ENCODE data around the gene LOXL4. TPM values are rescaled to one million over a fixed set of nuclear protein-coding genes. Genes with fewer than 3 reads are reported as not detected.
"Not testable (repeated sequence)": the region's sequence is repeated elsewhere in the genome, so short reads cannot be mapped to it uniquely, and the experiment has no call there.

Gene LOXL4
- total RNA-seq, 1 donor from 2014 or later: 0.26 TPM

DNA sequence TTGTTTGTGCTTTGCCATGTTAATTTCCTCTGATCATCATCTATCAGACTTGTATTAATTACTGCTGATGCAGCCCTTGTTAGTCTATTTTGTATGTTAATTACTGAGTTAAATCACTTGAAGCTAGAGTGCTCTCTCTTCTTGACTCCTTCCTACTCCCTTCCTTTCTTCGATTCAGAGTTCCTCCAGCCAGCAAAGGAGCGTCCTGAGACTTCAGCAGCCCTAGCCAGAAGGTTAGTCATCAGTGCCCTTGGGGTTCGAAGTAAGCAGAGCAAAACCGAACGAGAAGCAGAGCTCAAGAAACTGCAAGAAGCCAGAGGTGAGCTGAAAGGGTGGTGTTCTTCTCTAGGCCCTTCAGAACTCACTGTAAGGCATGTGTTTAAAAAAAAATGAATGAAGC, 32.1 kb downstream of the LOXL4 start:
- TF ChIP-seq CTCF (IDR thresholded peaks at IDR 0.05; ENCODE audit: insufficient read depth, low read length, severe bottlenecking): no peak
- Histone ChIP-seq H3K36me3 (ENCODE audit: control insufficient read depth, insufficient read depth, low read length) (peaks cover 1% of the 10 kb centered on the region), H3K27me3 (ENCODE audit: control insufficient read depth, insufficient read depth, low read length) (no peaks in the 10 kb centered on the region), H3K4me3 (ENCODE audit: low read depth, low read length) (no peak overlapping the region)
- FAIRE-seq: no peak
- no peak for DNase-seq (ENCODE audit: low read depth)

DNA sequence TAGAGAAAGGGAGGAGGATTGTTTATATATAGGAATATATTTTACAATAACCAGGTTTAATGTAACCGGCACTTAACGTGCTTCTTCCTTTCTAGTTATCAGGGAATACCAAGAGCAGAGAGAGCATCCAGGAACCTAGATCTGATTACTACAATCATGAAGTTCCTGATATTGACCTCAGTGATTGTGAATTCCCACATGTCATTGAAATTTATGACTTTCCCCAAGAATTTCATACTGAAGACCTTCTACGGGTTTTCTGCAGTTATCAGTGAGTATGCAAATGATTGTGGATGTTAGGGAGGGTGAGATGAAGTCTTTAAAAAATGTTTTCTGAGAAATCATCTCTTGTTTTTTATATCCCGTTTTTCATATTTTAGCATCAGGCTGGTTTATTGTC, 36.6 kb downstream of the LOXL4 start:
- no peak for FAIRE-seq
- Histone ChIP-seq H3K27me3 (ENCODE audit: control insufficient read depth, insufficient read depth, low read length) (no peaks in the 10 kb centered on the region), H3K36me3 (ENCODE audit: control insufficient read depth, insufficient read depth, low read length) (peaks cover 1% of the 10 kb centered on the region), H3K4me3 (ENCODE audit: low read depth, low read length) (no peak overlapping the region)
- no peak for DNase-seq (ENCODE audit: low read depth)
- no peak for TF ChIP-seq CTCF (IDR thresholded peaks at IDR 0.05; ENCODE audit: insufficient read depth, low read length, severe bottlenecking)

DNA sequence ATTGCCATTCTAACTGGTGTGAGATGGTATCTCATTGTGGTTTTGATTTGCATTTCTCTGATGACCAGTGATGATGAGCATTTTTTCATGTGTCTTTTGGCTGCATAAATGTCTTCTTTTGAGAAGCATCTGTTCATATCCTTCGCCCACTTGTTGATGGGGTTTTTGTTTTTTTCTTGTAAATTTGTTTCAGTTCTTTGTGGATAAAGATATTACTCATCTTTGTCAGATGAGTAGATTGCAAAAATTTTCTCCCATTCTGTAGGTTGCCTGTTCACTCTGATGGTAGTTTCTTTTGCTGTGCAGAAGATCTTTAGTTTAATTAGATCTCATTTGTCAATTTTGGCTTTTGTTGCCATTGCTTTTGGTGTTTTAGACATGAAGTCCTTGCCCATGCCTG, 39.7 kb downstream of the LOXL4 start:
- H3K36me3 ChIP-seq (ENCODE audit: control insufficient read depth, insufficient read depth, low read length); H3K4me3 ChIP-seq (ENCODE audit: low read depth, low read length); DNase-seq (ENCODE audit: low read depth); H3K27me3 ChIP-seq (ENCODE audit: control insufficient read depth, insufficient read depth, low read length); FAIRE-seq: not testable (repeated sequence)

- not testable (repeated sequence) for FAIRE-seq; H3K36me3 ChIP-seq (ENCODE audit: control insufficient read depth, insufficient read depth, low read length); H3K27me3 ChIP-seq (ENCODE audit: control insufficient read depth, insufficient read depth, low read length); H3K4me3 ChIP-seq (ENCODE audit: low read depth, low read length); DNase-seq (ENCODE audit: low read depth)
Observed at GRCh38 chr10:98227713-98228112, 40.3 kb downstream of the LOXL4 start.

- FAIRE-seq: no peak
- DNase-seq (ENCODE audit: low read depth): no peak
- no peak for TF ChIP-seq CTCF (IDR thresholded peaks at IDR 0.05; ENCODE audit: insufficient read depth, low read length, severe bottlenecking)
Observed at GRCh38 chr10:98226508-98227144, 41.4 kb downstream of the LOXL4 start.

DNA sequence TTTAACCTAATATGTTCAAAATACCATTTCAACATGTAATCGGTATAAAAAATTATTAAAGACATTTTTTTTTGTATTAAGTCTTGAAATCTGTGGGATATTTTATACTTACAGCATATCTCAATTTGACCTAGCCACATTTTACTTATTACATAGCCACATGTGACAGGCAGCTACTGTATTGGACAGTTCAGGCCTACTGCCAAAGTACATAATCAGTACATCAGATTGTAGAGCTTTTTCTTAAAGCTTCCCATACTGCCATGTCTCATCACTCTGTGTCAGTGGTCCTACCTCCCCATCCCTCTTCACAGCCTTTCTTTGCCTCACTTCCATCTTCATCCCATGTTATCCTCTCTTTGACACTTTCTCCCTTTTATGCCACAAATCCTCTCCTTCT, 43.0 kb downstream of the LOXL4 start:
- no peak for TF ChIP-seq CTCF (IDR thresholded peaks at IDR 0.05; ENCODE audit: insufficient read depth, low read length, severe bottlenecking)
- FAIRE-seq (no peak), DNase-seq (ENCODE audit: low read depth) (no peak)
- no peaks in the 10 kb centered on the region for H3K36me3 ChIP-seq (ENCODE audit: control insufficient read depth, insufficient read depth, low read length)
- H3K27me3 ChIP-seq (ENCODE audit: control insufficient read depth, insufficient read depth, low read length): no peaks in the 10 kb centered on the region
- no peak overlapping the region for H3K4me3 ChIP-seq (ENCODE audit: low read depth, low read length)

More at GRCh38 chr10:98226508-98227144, 41.4 kb downstream of the LOXL4 start:
- Histone ChIP-seq H3K36me3 (ENCODE audit: control insufficient read depth, insufficient read depth, low read length) (no peaks in the 10 kb centered on the region), H3K27me3 (ENCODE audit: control insufficient read depth, insufficient read depth, low read length) (no peaks in the 10 kb centered on the region), H3K4me3 (ENCODE audit: low read depth, low read length) (no peak overlapping the region)

- FAIRE-seq (no peak), DNase-seq (ENCODE audit: low read depth) (peak; percentile 27)
- no peak for TF ChIP-seq CTCF (IDR thresholded peaks at IDR 0.05; ENCODE audit: insufficient read depth, low read length, severe bottlenecking)
Observed at GRCh38 chr10:98224509-98224908, 43.5 kb downstream of the LOXL4 start.

More at GRCh38 chr10:98224509-98224908, 43.5 kb downstream of the LOXL4 start:
- Histone ChIP-seq H3K36me3 (ENCODE audit: control insufficient read depth, insufficient read depth, low read length) (no peaks in the 10 kb centered on the region), H3K4me3 (ENCODE audit: low read depth, low read length) (no peak overlapping the region), H3K27me3 (ENCODE audit: control insufficient read depth, insufficient read depth, low read length) (no peaks in the 10 kb centered on the region)
